Activated gamma-delta T cell treated with Interleukin-2 at 50 U/mL for 16 hours (primary cell): ENCODE results near the gene ITPKB.

Experiments
- DNase-seq: peaks from one replicate; pipeline ENCODE4 v3.0.0-alpha.2; 2020

The ITPKB gene

GRCh38 chr1:226597616-226598454 lies 141.2 kb downstream of the ITPKB start:
- DNase-seq = no peak

GRCh38 chr1:226596531-226597165 lies 142.4 kb downstream of the ITPKB start:
- DNase-seq = no peak

- DNase-seq = no peak
Observed at GRCh38 chr1:226593541-226593940, 145.5 kb downstream of the ITPKB start.

GRCh38 chr1:226590614-226591013 lies 148.5 kb downstream of the ITPKB start:
- no peak for DNase-seq

- no peak for DNase-seq
Observed at GRCh38 chr1:226589008-226589733, 149.9 kb downstream of the ITPKB start.

- no peak for DNase-seq
Observed at GRCh38 chr1:226588484-226588883, 150.6 kb downstream of the ITPKB start.

GRCh38 chr1:226586650-226587422 lies 152.2 kb downstream of the ITPKB start:
- DNase-seq = no peak

GRCh38 chr1:226586116-226586515 lies 153.0 kb downstream of the ITPKB start:
- DNase-seq = no peak

GRCh38 chr1:226584164-226584563 lies 154.9 kb downstream of the ITPKB start:
- DNase-seq = no peak

GRCh38 chr1:226582966-226583365 lies 156.1 kb downstream of the ITPKB start:
- no peak for DNase-seq
